Epithelial cell of proximal tubule (primary cell): ENCODE results near the gene COX4I1. TPM values are rescaled to one million over a fixed set of nuclear protein-coding genes. Genes with fewer than 3 reads are reported as not detected.

Source experiments
- DNase-seq: peaks from one replicate; pipeline ENCODE4 v3.0.0-alpha.2; 2011; ENCODE audit warnings: low read depth
- H3K4me3 ChIP-seq: 2 replicates; pipeline ENCODE4 v1.5.1; 2011; ENCODE audit warnings: low read depth, mild to moderate bottlenecking, low read length
- CTCF ChIP-seq: conservative IDR thresholded peaks from 2 replicates; pipeline ENCODE4 v1.5.1; 2012; ENCODE audit warnings: low read depth, mild to moderate bottlenecking, low read length
- total RNA-seq: library from RNA; depleted of rRNA; stranded (reverse); fragments of >200 nt; gene quantifications from 2 replicates; pipeline ENCODE4 v1.2.3, GENCODE V29; 2015

The COX4I1 gene
- total RNA-seq, 1 donor from 2014 or later = 824 TPM

GRCh38 chr16:85767531-85767930, 32.0 kb upstream of the COX4I1 start:
- peak; percentile 19 for DNase-seq
- TF ChIP-seq CTCF = no peak
- no peak overlapping the region for H3K4me3 ChIP-seq

GRCh38 chr16:85768199-85768598, 31.3 kb upstream of the COX4I1 start:
- TF ChIP-seq CTCF = no peak
- no peak for DNase-seq
- H3K4me3 ChIP-seq = no peak overlapping the region

- no peak overlapping the region for H3K4me3 ChIP-seq
- TF ChIP-seq CTCF = no peak
- DNase-seq = no peak
Measured at GRCh38 chr16:85770741-85771140, 28.8 kb upstream of the COX4I1 start.

GRCh38 chr16:85773044-85773443, 26.5 kb upstream of the COX4I1 start:
- H3K4me3 ChIP-seq = no peak overlapping the region
- no peak for TF ChIP-seq CTCF
- DNase-seq = no peak

GRCh38 chr16:85774136-85774535, 25.4 kb upstream of the COX4I1 start:
- DNase-seq = no peak
- H3K4me3 ChIP-seq = no peak overlapping the region
- no peak for TF ChIP-seq CTCF

GRCh38 chr16:85774811-85775210, 24.7 kb upstream of the COX4I1 start:
- no peak overlapping the region for H3K4me3 ChIP-seq
- TF ChIP-seq CTCF = no peak
- DNase-seq = no peak

GRCh38 chr16:85777583-85778310, 21.7 kb upstream of the COX4I1 start:
- no peak overlapping the region for H3K4me3 ChIP-seq
- no peak for DNase-seq

More at GRCh38 chr16:85777583-85778310, 21.7 kb upstream of the COX4I1 start:
- TF ChIP-seq CTCF = no peak
